A673 (cell line): ENCODE measurements around the gene SHANK1.

Experiments
- EZH2 ChIP-seq: fragments of 200-600 bp; sonication (generic); IDR thresholded peaks from 2 replicates; pipeline ENCODE4 v1.6.1; 2017; ENCODE audit warnings: borderline replicate concordance, low read depth, mild to moderate bottlenecking, mixed read lengths, antibody characterized with exemption, low read length; ENCODE audit not compliant: poor library complexity, severe bottlenecking
- TF ChIP-seq, protein P1 (sequence below): fragments of 300-800, 200-600 bp; sonication (generic); conservative IDR thresholded peaks from 2 replicates; pipeline ENCODE4 v1.5.1; 2017; ENCODE audit warnings: low read depth, mild to moderate bottlenecking, antibody characterized with exemption, low read length, moderate library complexity, mixed read lengths

DNA sequence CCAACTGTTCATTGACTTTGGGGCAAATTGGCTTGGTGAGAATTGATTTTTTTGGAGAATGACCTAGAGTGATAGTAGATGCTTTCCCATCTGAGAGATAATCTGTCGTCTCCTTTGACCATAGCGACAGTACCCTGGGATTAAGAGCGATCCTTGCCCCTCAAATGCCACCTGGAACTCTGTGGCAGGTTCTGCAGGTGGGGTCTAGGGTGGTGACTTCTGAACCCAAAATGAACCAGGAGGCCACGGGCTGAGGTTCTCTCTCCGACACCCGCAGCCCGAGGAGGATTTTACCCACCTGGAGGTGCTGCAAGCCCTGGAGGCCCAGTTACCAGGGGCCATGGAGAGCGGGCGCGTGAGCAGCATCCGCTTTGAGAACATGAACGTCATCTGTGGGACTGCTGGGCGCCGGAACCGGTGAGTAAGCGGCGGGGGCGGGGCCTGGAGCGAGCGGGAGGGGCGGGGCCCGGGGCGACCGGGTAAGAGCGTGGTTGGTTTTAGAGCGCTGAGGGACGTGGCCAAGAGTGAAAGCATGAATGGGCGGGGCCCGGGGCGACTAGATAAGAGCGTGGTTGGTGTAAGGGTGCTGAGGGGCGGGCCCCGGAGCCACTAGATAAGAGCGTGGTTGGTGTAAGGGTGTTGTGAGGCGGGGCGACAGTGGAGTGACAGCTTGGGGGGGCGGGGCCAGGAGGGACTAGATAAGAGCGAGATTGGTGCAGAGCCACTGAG is 61.7 kb downstream of the SHANK1 start:
- TF ChIP-seq, protein P1, sequence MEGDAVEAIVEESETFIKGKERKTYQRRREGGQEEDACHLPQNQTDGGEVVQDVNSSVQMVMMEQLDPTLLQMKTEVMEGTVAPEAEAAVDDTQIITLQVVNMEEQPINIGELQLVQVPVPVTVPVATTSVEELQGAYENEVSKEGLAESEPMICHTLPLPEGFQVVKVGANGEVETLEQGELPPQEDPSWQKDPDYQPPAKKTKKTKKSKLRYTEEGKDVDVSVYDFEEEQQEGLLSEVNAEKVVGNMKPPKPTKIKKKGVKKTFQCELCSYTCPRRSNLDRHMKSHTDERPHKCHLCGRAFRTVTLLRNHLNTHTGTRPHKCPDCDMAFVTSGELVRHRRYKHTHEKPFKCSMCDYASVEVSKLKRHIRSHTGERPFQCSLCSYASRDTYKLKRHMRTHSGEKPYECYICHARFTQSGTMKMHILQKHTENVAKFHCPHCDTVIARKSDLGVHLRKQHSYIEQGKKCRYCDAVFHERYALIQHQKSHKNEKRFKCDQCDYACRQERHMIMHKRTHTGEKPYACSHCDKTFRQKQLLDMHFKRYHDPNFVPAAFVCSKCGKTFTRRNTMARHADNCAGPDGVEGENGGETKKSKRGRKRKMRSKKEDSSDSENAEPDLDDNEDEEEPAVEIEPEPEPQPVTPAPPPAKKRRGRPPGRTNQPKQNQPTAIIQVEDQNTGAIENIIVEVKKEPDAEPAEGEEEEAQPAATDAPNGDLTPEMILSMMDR, result no peak
- no peak for TF ChIP-seq EZH2
